D721Med (cell line): ENCODE results near the gene CRTAC1.
A peak's percentile ranks its signal among the peaks of the same experiment; 100 is the strongest.

ENCODE experiments used
- DNase-seq: peaks from one replicate; pipeline ENCODE4 v3.0.0; 2011; ENCODE audit warnings: low spot score; ENCODE audit not compliant: insufficient read length
- FAIRE-seq: peaks from 2 replicates; lab custom pipeline; 2011; peaks lifted over from hg19 to GRCh38; lab: Jason Lieb, UNC
- TF ChIP-seq, protein P1 (sequence below): IDR thresholded peaks from 2 replicates; pipeline ENCODE4 v1.5.1; 2012; ENCODE audit warnings: mild to moderate bottlenecking, control low read depth; ENCODE audit not compliant: insufficient read depth; ENCODE audit errors: missing control alignments

Gene CRTAC1

DNA sequence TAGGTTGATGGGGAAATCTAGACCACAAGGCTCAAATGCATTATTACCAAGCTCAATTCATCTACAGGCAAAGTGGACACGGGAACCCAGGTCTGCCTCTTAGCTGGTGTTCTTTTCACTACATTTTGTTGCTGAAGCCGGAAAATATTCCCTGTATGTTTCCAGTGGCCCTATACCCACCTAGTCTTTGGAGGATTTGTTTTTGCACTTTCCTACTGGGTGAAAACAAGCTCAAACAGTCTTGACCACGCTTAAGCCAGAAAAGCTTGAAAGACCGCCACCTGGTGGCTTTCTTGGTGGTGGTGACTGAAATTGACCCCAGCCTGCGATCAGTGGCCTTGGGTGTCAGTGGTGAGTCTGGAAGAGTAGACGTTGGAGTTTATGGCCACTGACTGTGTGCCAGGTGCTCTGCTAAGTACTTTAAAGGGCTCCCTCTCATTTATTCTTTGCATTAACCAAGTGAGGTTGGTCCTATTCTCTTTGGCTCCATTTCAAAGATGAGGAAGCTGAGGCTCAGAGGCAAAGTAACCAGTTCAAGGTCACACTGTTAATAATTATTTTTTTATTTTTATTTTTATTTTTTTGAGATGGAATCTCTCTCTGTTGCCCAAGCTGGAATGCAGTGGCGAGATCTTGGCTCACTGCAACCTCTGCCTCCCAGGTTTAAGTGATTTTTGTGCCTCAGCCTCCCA is 11.1 kb upstream of the CRTAC1 start:
- FAIRE-seq (no peak), DNase-seq (no peak)
- TF ChIP-seq, protein P1, sequence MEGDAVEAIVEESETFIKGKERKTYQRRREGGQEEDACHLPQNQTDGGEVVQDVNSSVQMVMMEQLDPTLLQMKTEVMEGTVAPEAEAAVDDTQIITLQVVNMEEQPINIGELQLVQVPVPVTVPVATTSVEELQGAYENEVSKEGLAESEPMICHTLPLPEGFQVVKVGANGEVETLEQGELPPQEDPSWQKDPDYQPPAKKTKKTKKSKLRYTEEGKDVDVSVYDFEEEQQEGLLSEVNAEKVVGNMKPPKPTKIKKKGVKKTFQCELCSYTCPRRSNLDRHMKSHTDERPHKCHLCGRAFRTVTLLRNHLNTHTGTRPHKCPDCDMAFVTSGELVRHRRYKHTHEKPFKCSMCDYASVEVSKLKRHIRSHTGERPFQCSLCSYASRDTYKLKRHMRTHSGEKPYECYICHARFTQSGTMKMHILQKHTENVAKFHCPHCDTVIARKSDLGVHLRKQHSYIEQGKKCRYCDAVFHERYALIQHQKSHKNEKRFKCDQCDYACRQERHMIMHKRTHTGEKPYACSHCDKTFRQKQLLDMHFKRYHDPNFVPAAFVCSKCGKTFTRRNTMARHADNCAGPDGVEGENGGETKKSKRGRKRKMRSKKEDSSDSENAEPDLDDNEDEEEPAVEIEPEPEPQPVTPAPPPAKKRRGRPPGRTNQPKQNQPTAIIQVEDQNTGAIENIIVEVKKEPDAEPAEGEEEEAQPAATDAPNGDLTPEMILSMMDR, result peak; percentile 77

DNA sequence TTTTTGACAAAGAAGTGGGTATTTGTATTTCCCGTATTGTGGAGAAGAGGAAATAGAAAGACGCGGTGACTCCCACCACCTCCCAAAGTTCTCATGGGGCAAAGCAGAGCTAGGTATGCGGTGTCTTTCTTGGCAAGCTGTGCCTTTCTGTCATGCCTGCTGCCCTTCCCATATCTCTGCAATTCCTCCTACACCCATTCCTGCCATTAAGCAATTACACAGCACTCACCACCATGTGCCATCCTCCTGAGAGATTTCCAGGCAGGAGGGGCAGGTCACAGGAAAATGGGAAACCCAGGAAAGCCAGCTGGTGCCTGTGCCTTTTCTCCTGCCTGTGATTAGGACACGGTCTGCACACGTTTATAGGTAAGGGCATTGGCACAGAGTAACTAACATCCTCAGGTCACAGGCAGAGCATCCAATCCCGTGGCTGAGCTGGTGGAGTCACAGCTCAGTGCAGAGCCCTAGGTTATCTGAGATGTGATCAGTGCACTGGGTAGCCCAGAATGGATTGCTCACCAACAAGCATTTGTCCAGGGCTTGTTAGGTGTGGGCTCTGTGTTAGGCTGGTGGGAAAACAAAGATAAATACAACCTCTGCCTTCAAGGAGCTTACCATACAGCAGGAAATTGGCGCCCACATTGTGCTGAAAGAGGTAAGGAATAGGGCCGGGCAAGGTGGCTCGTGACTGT is 9.4 kb upstream of the CRTAC1 start:
- no peak for DNase-seq
- no peak for FAIRE-seq
- TF ChIP-seq, protein P1, result no peak

DNA sequence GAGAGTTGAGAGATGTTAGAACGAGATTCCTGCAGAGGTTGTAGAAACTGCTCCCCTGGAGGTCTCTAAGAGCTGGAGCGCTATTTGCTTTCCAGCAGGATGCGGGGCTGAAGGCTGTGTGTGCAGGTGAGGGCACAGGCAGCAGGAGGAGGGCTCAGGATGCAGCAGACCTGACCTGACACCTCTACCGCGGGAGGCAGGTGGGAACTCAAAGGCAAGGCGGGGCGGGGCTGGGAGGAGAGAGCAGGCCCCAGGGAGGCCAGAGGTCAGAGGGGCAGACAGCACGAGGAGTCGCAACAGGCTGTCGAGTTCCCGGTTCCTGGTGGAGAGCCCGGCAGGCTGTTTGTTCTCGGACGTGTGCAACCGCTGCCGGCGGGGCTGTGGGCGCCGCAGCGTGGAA is 7.9 kb upstream of the CRTAC1 start:
- FAIRE-seq (no peak), DNase-seq (no peak)
- TF ChIP-seq, protein P1, result no peak

DNA sequence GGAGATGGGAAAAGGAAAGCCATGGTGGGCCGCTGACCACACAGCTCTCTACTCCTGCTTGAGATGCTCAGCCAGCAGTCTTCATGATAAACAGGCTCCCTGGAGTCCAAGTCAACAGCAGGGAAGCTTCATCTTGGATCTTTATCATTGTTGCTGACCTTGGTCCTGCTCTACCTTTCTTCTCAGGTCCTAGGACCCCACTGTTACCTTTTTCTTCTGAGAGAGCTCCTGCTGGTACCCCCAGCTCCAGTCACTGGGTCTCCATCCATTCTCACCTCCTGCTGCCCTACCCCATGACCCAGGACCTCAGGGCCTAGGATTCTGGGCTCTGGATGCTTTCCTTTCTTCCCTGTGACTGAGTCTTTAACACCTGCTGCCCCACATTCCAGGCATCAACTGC is 5.2 kb upstream of the CRTAC1 start:
- TF ChIP-seq, protein P1, result no peak
- no peak for DNase-seq
- no peak for FAIRE-seq

DNA sequence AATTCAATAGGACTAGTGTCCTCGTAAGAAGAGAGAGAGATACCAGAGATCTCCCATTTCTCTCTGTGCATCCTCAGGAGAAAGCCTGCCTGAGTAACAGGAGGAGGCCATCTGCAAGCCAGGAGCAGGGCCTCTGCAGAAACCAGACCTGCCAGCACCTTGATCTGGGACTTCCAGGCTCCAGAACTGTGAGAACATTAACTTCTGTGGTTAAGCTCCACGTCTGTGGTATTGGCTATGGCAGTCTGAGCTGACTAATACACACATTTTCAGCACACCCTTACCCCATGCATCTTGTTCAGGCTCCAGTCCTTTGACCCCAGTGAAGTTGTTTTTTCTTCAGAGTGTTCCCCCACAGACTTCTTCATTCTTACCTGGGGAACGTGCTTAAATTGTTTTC is 3.1 kb upstream of the CRTAC1 start:
- FAIRE-seq (no peak), DNase-seq (no peak)
- TF ChIP-seq, protein P1, result no peak

DNA sequence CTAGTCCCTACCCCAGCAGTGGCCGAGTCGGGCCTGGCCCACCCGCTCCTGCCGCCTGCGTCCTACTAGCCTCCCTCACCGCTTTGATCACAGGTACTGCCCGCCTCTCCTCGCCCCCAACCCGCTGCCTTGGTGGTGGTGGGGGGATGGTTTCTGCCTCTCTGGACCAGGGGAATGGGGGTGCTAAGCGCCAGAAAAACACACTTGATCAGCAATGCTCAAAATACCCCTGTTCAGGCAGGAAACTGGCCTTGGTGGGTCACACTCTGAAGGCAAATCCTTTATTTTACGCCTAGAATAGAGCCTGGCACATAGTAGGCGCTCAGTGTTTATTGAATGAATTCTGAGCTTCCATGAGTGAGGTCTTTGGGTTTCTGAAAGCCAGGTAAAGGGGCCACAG is 1.0 kb upstream of the CRTAC1 start:
- DNase-seq (no peak), FAIRE-seq (no peak)
- TF ChIP-seq, protein P1, result no peak

DNA sequence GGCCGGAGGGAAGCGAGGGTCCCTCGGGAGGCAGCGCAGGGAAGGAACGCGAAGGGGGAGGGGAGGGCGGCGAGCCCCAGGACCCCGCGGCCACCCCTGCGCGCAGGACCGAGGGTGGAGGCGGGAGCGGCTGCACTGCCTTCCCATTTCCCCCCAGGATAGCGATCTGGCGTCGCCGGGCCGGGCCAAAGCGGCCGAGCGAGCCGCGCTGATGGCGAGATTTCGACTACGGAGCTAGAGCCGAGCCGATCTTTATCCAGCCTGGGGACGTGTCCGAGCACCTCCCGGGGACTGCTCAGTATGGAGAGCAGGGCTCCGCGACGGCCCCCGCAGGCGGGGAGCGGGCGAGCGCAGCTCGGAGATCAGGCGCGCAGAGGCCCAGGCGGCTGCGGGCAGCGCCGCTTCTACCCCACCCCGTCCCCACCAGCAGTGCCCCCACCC is 590 bp upstream of the CRTAC1 start:
- no peak for FAIRE-seq
- DNase-seq, result no peak

More for the DNA sequence above, 590 bp upstream of the CRTAC1 start:
- TF ChIP-seq, protein P1, result no peak
